ENCODE data around the gene BUB3.

DNA sequence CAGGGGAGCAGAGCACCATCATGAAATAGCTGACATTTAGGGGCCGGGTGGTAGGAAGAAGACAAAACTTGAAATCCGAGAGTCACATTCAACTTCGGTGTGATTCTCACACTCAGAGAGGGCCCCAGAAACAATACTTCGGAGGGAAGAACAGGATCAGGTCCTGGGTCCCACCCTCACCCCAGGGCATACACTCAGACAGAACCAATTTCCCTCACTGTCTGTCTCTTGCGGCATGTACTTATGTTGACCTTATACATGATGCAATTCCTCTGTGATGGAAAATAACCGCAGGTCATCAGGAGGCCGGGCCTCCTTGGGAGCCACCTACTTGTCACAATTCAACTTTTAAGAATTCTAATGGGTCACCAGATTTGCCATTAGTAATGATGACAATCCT is 44.7 kb upstream of the BUB3 start:
- TF ChIP-seq, protein P1, sequence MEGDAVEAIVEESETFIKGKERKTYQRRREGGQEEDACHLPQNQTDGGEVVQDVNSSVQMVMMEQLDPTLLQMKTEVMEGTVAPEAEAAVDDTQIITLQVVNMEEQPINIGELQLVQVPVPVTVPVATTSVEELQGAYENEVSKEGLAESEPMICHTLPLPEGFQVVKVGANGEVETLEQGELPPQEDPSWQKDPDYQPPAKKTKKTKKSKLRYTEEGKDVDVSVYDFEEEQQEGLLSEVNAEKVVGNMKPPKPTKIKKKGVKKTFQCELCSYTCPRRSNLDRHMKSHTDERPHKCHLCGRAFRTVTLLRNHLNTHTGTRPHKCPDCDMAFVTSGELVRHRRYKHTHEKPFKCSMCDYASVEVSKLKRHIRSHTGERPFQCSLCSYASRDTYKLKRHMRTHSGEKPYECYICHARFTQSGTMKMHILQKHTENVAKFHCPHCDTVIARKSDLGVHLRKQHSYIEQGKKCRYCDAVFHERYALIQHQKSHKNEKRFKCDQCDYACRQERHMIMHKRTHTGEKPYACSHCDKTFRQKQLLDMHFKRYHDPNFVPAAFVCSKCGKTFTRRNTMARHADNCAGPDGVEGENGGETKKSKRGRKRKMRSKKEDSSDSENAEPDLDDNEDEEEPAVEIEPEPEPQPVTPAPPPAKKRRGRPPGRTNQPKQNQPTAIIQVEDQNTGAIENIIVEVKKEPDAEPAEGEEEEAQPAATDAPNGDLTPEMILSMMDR (conservative IDR thresholded peaks at IDR 0.05 in 1 of 2, IDR thresholded peaks at IDR 0.05 in 1 of 2; ENCODE audit: extremely low read depth in 1 of 2, insufficient read depth in 1 of 2, low read depth in 1 of 2, low read length in 2 of 2), result no peak
- TF ChIP-seq EZH2 (IDR thresholded peaks at IDR 0.05; ENCODE audit: borderline replicate concordance, low read length), result no peak

Measured in mammary epithelial cell (primary cell).